HG02852 (cell line): ENCODE data around the gene DIS3.
"Not testable (repeated sequence)": the region's sequence is repeated elsewhere in the genome, so short reads cannot be mapped to it uniquely, and the experiment has no call there.

Experiments used
- ATAC-seq: cut with Tn5 transposase; IDR thresholded peaks from one replicate; pipeline ENCODE4 v1.9.1; 2021; ENCODE audit warnings: mild to moderate bottlenecking, moderate library complexity; ENCODE audit not compliant: unreplicated experiment

The DIS3 gene, protein sequence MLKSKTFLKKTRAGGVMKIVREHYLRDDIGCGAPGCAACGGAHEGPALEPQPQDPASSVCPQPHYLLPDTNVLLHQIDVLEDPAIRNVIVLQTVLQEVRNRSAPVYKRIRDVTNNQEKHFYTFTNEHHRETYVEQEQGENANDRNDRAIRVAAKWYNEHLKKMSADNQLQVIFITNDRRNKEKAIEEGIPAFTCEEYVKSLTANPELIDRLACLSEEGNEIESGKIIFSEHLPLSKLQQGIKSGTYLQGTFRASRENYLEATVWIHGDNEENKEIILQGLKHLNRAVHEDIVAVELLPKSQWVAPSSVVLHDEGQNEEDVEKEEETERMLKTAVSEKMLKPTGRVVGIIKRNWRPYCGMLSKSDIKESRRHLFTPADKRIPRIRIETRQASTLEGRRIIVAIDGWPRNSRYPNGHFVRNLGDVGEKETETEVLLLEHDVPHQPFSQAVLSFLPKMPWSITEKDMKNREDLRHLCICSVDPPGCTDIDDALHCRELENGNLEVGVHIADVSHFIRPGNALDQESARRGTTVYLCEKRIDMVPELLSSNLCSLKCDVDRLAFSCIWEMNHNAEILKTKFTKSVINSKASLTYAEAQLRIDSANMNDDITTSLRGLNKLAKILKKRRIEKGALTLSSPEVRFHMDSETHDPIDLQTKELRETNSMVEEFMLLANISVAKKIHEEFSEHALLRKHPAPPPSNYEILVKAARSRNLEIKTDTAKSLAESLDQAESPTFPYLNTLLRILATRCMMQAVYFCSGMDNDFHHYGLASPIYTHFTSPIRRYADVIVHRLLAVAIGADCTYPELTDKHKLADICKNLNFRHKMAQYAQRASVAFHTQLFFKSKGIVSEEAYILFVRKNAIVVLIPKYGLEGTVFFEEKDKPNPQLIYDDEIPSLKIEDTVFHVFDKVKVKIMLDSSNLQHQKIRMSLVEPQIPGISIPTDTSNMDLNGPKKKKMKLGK

DNA sequence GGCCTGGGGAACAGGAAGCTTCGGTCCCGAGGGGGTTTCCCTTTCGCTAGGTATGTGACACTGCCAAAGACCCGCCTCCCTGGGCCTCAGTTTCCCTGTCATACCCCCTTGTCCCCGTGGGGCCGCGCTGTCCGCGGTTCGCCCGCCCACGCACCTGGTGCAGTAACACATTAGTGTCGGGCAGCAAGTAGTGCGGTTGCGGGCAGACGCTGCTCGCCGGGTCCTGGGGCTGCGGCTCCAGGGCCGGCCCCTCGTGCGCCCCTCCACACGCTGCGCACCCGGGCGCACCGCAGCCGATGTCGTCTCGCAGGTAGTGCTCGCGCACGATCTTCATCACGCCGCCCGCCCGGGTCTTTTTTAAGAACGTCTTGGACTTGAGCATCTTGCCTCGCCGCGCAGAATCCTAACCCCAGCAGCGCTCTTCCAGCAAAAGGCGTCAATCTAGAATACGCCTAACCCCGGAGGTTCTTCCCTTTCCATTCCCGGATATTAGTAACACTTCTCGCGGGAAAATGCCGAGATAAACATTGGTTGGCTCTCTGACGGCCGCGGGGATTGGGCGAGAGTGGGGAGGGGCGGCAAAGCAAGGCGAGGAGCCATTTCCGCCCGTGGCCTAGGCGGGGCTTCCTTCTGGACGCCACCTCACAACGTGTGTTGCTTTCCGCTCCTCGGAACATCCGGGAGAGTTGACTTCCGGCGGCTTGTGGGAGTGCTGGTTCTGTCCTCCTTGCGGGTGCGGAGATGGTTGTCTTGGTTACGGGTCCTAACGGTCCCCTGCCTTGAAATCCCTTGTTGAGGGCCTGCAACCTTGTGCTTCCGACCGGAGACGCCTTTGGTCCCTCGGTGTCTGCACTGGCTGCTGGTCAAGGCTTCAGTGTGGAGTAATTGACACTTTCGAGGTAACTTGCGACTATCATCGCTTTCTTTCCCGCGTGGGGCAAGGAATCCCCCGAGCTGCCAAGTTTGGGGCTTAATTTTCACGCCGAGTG, at the start of gene DIS3, which contains the start of gene PIBF1:
DIS3 (minus strand) TSS at position 450 of the 989 bp plus-strand sequence; CDS start at position 382, 68 bp downstream.
PIBF1 (plus strand) TSS at position 683 of the 989 bp plus-strand sequence. CDS start 1,337 bp downstream, outside the sequence.
- peak; percentile 96 for ATAC-seq

DNA sequence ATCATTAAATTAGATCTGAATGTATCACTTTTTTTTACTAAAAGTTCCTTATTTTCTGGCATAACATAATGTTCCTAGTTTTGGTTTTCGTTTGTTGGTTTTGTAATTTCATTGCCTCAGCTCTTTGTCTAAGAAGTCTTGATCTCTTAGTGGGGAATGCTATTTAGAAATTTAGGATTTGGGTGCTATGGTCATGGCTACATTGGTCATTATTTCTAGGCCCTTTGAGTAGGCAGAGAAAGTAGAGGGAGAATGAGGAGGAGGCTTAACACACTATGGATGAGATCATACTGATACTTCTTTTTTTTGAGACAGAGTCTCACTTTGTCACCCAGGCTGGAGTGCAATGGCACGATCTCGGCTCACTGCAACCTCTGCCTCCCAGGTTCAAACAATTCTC, 42.0 kb upstream of the DIS3 start:
- ATAC-seq, result no peak

DNA sequence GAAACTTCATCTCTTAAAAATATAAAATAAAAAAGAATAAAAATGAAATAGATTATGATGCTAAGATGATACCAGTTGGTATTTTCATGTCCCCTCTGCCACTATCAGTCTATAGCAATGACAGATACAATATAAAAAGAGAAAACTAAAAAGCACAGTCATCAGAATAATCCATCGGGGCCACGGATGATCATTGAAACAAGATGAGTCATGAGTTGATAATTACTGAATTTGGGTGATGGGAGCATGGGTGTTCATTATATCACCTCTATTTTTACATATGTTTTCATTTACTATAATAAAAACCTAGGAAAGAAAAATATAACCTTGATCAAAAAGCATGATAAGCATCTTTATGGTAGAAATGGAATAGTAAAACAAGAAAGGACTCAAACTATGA, 41.4 kb upstream of the DIS3 start:
- ATAC-seq, result no peak

DNA sequence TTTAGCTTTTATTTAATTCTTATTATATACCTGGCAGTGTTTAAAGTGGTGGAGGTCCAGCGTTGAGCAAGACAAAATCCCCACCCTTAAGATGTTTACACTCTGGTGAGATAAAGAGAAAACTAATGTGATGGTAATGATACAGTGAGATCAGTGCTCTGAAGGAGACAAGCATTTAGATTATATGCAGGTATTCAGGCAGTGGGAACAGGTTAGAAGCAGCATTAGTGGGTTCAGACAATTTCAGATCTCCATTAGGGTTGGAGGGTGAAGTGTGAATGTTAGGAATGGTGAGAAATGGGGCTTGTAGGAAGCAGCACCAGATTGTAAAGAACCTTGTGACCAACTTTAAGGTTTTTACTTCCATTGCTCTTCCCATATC, 39.2 kb upstream of the DIS3 start:
- no peak for ATAC-seq

DNA sequence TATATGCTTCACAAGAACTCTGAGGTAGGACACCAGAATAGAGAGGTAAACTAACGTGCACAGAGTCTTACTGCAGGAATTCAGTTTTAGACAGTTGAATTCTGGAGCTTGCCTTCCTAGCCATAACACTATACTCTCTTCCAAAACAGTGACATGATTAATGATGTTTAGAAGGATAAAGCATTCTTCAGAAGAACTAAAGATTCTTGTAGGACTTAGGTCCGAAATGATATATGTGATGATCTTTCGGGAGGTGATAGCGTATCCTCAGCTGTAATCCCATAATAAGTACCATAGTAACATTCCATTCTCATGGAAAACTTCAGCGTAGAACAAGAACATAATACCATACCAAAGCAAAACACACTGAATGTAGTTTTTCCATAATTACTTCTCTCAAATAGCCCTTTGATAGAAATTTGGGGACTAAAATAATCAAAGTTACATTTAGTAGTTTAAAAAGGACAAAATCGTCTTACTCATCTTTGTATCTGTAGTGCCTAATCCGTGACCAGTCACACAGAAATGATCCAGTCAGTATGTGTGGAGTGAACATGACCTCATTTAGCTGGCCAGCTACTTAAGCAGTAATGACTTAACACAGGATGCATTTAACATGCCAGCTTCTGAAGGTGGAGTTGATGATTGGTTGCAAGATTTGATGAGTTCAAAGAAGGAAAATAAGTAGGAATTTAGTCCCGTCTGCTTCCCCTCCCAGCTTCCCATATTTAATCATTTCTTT, 38.6 kb upstream of the DIS3 start:
- ATAC-seq, result no peak

DNA sequence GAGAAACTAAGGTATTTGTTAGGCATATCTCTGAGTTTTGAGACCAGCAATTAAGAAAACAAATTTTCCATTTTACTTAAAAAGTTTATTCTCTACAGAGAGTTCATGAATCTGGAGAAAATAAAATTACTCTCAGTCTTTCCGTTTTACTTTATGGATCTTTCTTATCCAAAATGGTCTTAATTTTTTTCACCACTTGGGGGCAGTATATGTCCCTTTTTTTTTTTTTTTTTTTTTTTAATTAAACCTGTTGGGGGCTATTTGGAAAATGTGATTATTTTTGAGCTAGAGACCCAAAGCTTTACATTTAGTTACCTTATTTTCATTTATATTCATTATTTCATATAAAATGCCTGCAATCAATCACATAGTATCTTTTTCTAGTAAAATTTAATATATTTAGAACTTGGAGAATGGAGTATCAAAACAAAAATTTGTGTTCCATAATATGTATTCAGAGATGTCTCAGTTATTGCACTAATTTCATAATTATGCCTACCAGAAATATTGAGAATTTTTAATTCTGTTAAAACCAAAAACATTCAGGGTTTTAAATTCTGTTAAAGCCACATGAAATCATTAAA, 27.3 kb upstream of the DIS3 start:
- ATAC-seq, result no peak

DNA sequence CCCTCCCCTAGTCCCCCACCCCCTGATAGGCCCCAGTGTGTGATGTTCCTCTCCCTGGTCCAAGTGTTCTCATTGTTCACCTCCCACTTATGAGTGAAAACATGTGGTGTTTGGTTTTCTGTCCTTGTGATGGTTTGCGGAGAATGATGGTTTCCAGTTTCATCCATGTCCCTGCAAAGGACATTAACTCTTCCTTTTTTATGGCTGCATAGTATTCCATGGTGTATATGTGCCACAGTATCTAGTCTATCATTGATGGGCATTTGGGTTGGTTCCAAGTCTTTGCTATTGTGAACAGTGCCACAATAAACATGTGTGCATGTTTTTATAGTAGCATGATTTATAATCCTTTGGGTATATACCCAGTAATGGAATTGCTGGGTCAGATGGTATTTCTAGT, 24.8 kb upstream of the DIS3 start:
- ATAC-seq, result not testable (repeated sequence)

DNA sequence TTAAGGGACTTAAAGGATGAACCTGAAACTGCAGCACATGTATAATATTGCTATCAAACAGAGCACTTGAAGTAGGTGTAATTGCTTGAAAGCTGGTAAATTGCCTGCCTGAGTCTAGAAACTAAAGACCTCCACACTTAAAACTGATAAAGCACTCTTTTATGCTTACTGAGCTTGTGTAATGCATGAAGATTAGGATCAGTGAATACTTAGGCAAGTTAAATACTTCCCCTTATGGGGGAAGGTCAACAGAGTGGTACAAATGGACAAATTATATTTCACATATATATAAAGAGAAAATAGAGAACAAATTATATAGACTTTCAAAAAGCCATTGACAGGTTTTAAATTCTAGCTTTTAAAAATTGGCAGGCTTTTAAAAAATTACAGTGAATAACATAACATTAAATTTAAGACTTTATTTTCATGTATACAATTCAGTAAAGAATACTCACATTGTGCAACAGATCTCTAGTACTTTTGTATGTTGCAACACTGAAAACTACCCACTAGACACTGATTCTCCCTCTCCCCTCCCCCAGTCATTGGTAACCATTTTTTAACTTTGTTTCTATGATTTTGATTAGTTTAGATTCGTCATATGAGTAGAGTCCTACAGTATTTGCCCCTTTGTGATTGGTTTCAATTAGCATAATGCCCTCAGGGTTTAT, 24.1 kb upstream of the DIS3 start:
- ATAC-seq, result no peak

DNA sequence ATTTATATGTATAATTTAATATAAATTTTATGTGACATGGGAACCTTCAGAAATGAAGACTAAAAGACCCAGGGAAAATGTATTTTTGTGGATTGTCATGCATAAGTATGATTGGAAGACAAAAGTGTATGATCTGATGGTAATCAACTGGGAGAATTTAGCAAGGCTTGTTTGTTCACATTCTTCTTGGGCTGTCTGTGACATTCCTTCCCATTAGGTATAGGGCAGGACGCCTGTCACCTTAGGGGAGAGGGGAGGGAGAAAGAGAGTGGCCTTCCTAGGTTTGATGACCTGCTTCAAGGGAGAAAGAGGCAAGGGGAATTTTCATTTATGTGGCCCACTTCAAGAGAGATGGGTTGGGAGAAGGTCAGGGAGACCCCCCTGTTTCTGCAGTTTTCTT, 22.6 kb upstream of the DIS3 start:
- ATAC-seq, result no peak

DNA sequence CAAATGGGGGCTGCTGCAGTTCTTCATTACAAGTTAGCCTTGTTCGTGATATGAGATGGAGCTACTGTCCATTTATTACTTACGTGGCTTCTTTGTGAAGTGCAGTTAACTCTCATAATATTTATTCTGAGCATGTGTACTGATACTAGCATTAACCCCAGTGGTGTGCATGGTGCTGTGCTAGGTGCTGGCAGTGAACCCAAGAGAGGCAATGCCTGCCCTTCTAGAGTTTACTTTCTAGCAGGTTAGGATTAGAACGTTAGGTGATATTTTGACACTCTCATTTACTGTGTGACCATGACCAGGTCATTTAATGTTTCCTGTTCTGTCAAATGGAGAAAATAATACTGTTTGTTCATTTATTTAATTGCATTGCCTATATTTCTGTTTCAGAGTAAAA, 17.1 kb upstream of the DIS3 start:
- ATAC-seq, result no peak

DNA sequence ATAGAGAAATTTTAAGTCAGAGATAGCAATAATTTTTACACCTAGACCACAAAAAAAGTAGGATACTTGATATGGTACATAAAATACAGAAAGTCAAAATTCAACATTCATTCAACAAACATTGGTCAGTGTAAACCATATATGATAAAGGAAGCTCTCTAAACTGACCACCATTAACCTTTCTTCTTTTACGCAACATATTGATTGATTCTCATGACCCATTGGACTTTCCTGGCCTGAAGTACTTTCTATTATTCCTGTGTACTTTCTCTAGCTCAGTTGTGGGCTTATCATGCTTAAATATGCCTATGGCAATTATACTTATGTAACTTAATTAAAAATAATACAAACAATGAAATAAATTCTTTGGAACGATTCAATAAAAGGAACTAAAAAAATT, 10.9 kb upstream of the DIS3 start:
- no peak for ATAC-seq

DNA sequence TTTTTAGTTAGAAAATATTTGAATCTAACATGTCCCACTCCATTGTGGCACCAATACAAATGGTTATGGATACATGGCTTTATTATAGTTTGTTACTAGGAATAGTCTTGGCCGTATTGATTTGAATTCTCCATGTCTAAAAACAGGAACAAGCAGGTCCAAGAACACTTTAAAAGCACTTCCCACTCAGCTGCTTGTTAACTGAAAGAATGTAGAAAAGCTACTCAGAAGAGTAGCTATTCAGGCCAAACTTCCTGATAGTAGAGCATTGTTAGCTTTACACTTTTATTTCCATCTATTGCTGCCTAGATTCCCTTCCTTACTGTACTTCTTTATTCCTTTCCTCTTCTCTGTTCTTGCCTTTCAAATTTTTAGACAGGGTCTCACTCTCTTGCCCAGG, 7.1 kb upstream of the DIS3 start:
- no peak for ATAC-seq

DNA sequence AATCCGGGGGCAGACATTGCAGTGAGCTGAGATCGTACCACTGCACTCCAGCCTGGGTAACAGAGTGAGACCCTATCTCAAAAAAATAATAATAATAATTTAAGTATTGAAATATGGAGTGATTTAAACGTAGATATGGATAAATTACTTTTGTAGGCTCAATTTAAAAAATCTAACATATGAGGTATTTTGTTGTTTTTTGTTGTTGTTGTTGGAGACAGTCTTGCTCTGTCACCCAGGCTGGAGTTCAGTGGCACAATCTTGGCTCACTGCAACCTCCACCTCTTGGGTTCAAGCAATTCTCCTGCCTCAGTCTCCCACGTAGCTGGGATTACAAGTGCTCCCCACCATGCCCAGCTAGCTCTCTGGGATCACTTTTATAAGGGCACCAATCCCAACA, 3.0 kb upstream of the DIS3 start:
- ATAC-seq, result not testable (repeated sequence)

DNA sequence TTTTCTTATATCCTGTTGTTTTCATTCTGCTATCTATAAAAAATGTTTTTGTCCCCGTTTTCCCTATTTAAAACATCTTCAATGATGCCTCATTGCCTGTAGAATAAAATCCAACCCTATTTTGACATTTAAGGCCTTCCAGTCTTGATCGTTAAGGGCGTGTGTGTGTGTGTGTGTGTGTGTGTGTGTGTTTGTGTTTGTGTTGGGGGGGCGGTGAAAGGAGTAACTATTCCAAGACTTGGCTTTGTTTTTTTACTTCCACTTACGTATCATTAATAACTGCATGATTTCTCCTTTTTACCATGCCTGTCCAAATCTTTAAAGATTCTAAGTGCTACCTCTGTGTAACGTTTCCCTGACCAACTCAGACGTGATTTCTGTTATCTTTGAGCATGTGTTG, 1.0 kb upstream of the DIS3 start:
- ATAC-seq, result no peak

DNA sequence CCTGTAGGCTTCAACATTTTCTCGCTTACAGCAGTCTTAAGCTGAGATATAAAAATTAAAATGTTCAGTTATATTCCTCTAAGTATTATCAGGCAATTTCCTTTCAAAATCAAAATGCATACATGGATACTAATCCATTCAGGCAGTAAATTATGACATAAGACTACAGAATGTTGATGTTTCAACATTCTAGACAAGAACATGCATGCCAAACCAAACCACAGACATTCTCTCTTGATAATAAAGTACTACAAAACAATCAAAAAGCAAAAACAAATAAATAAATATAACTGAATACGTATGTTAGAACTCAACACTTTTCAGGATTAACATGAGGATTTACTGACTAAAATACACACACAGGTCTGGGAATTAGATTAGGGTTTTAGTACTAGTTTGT, 7.7 kb downstream of the DIS3 start:
- no peak for ATAC-seq

DNA sequence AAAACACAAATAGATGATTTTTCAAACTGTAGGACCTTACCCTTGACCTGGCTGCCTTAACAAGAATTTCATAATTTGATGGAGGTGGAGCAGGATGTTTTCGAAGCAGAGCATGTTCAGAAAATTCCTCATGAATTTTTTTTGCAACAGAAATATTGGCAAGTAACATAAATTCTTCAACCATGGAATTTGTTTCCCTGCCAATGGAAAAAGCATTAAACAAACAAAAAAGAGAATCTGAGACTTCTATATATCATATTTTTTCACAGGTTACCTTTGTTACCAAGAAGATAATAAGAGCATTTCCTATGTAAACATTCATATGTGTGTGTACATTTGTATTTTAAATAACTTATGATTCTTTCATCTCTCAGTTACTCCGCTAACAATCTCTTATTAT, 18.3 kb downstream of the DIS3 start:
- ATAC-seq, result no peak

DNA sequence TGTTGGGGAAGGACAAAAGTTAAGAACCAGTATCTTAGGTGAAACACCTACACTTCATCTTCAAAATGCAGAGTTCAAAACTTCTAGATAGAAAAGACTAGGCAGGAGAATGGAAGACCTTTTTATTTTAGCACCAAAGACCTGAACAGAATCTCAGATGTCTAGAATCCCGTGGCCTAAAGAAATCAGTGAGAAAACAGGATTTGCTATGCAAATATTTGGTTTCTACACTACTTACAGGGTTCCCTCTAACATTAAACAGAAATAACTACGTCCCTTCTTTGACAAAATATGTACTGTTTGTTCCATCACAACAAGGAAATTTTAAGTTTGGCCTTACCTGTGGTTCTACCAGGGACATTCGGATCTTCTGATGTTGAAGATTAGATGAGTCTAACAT, 21.5 kb downstream of the DIS3 start:
- ATAC-seq, result no peak

DNA sequence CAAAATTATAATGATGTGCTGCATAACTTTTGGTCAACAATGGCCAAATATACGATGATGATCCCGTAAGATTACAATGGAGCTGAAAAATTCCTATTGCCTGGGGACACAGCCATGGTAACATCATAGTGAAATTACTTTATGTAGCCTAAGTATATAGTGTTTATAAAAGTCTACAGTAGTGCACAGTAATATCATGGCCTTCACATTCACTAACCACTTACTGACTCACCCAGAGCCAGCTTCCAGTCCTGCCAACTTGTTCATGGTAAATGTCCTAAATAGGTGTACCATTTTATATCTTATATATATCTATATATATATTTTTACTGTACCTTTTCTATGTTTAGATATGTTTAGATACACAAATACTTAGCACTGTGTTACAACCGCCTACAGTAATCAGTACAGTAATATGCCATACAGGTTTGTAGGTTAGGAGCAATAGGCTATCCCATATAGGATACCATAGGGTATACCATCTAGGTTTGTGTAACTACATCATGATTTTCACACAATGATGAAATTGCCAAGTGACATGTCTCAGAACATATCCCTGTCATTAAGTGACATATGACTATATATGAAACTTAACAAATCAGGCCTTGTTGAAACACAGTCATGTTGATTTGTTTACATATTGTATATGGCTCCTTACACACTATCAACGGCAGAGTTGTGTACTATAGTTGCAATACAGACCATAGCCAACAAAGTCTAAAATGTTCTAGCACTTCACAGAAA, 23.7 kb downstream of the DIS3 start:
- ATAC-seq, result no peak
